DND-41 (cell line): ENCODE measurements around the gene PIGQ.

Source experiments
- EZH2 ChIP-seq: IDR thresholded peaks from 3 replicates; pipeline ENCODE4 v1.6.1; 2012; ENCODE audit warnings: borderline replicate concordance, low read depth, mild to moderate bottlenecking, moderate library complexity, low read length, inconsistent platforms; ENCODE audit not compliant: severe bottlenecking
- TF ChIP-seq, protein P1 (sequence below): IDR thresholded peaks from 2 replicates; pipeline ENCODE4 v1.5.1; 2012; ENCODE audit warnings: borderline replicate concordance, low read length, moderate library complexity, mild to moderate bottlenecking; ENCODE audit not compliant: poor library complexity, severe bottlenecking; ENCODE audit errors: extremely low read depth

GRCh38 chr16:591892-592517 is 22.2 kb downstream of the PIGQ start:
- TF ChIP-seq, protein P1, sequence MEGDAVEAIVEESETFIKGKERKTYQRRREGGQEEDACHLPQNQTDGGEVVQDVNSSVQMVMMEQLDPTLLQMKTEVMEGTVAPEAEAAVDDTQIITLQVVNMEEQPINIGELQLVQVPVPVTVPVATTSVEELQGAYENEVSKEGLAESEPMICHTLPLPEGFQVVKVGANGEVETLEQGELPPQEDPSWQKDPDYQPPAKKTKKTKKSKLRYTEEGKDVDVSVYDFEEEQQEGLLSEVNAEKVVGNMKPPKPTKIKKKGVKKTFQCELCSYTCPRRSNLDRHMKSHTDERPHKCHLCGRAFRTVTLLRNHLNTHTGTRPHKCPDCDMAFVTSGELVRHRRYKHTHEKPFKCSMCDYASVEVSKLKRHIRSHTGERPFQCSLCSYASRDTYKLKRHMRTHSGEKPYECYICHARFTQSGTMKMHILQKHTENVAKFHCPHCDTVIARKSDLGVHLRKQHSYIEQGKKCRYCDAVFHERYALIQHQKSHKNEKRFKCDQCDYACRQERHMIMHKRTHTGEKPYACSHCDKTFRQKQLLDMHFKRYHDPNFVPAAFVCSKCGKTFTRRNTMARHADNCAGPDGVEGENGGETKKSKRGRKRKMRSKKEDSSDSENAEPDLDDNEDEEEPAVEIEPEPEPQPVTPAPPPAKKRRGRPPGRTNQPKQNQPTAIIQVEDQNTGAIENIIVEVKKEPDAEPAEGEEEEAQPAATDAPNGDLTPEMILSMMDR, result no peak
- TF ChIP-seq EZH2, result no peak
